Sciatic nerve (tissue), 2 donors: ENCODE results near the gene ANKZF1. TPM values are rescaled to one million over a fixed set of nuclear protein-coding genes. Genes with fewer than 3 reads are reported as not detected.

Experiments
- ATAC-seq: fragments of 200-7000 bp; cut with Tn5 transposase; one replicate; pipeline ENCODE4 v1.9.1; 2020; ENCODE audit warnings: mild to moderate bottlenecking, moderate library complexity
- DNase-seq: peaks from one replicate; pipeline ENCODE4 v3.0.0-alpha.2; 2020; ENCODE audit warnings: low spot score
- intact Hi-C: fragments of 100-400 bp; cut with DNase I; formaldehyde crosslinking; loops from one replicate; pipeline ENCODE4 v1.14.2; 2022
- total RNA-seq: library from RNA; stranded (reverse); fragmentation: NEBNext Ultra II Directional; extraction: Animal tissue kit (Norgen Biotek cat#: 25700); gene quantifications from one replicate; pipeline ENCODE4 v1.2.1, GENCODE V29; 2021
- donor health status: DM: no; HTN: no; CAD: no.
- donor health status: DM: no; HTN: no; CAD: no.

Gene ANKZF1
- total RNA-seq, 1 donor from 2014 or later = 46.9 TPM

- intact Hi-C loops = no loop called here
- ATAC-seq = no peak
Observed at GRCh38 chr2:219272995-219273394, 43.4 kb downstream of the ANKZF1 start.

GRCh38 chr2:219273937-219274336 lies 44.3 kb downstream of the ANKZF1 start:
- intact Hi-C loops = no loop called here
- no peak for ATAC-seq
- no peak for DNase-seq

More at GRCh38 chr2:219272995-219273394, 43.4 kb downstream of the ANKZF1 start:
- DNase-seq = no peak

- intact Hi-C loops = no loop called here
- no peak for DNase-seq
- no peak for ATAC-seq
Observed at GRCh38 chr2:219274361-219274921, 44.8 kb downstream of the ANKZF1 start.

- intact Hi-C loops = loop anchor here (2.0 kb wide), 1 partner anchor 19 kb away; no protein-coding TSS in a partner anchor
- DNase-seq (peak; percentile 89), ATAC-seq (peak; percentile 39)
Observed at GRCh38 chr2:219277703-219278654, 48.4 kb downstream of the ANKZF1 start.

- intact Hi-C loops = no loop called here
- no peak for ATAC-seq
- DNase-seq = no peak
Observed at GRCh38 chr2:219278655-219279150, 49.1 kb downstream of the ANKZF1 start.

DNA sequence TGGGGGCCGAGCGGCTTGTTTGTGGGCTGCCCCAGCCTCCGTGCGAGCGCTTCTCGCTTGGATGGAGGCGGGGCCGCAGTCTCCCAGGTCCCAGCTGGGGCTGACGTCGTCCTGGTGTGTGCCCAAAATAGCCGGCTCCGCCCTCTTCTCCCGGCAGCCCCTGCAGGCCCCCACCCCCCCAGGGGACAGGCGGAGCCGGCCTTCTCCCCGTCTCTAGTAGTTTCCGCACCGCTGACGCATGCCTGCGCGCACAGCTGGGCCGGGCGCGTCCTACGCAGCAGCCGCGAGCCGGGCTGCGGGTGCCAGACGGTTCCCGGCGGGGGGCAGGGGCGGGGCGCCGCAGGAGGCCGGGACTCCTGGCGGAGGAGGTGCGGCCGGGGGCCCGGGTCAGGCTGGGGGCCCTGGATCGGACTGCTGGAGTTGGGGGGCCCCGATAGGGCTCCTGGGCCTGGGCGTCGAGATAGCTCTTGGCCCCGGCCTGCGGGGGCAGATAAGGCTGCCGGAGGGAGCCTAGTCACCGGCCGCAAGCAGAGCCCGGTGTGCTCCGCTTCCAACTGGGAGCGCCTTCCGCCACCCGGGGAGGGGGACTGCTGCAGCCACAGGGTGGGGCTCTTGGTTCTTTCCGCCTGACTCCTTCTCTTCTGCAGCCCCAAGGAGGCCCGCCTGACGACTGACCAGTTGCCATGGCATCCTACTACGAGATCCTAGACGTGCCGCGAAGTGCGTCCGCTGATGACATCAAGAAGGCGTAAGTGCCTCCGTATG lies 49.7 kb downstream of the ANKZF1 start, which contains the start of gene DNAJB2:
Gene DNAJB2 (plus strand): TSS at position 216 of the 765 bp plus-strand sequence. CDS start 468 bp downstream, at position 684.
- DNase-seq (peak; percentile 99), ATAC-seq (peak; percentile 97)
- intact Hi-C loops = no loop called here

DNA sequence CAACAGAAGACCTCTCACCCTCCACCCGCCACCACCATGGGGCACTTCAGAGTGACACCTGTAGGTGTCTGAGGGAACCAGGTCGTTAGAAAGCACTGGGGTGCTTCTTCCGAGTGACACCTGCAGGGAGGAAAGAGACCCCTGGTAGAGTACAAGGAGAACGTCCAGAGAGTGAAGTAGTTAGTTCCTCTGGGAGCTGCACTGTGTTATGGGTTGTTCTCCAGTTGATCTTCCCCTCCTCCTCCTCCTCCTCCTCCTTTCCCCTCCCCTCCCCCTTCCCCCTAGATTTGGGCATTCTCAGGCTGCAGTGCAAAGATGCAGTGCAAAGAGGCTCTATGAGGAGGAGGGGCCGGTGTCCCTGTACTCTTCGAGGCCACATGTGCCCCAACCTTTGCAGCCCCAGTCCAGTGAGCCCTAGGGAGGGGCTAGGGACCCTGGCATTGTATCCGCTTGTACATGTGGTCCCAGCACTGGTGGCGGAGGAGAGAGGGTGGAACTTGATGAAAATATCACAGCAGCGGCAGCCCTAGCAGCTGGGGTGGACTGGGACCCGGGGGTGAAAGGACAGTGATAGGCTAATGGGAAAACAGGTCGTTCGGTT lies 50.4 kb downstream of the ANKZF1 start:
- DNase-seq (no peak), ATAC-seq (no peak)
- intact Hi-C loops = no loop called here

DNA sequence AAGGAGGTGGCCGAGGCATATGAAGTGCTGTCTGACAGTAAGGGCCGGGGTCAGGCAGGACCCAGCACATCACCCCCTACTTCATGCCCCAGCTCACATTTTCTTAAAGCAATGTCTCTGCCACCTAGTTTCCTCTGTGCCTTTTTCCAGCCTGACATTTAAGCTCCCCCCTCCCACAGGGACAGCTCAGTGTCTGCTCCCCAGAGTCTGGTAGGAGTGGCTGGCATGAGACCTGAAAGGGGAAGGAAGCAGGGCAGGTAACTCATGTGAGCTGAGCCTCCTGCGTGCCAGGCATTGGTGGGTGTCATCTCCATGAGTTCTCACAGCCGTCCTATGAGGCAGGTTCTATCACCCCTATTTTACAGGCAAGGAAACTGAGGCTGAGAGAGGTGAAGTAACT lies 51.0 kb downstream of the ANKZF1 start:
- no peak for ATAC-seq
- no peak for DNase-seq
- intact Hi-C loops = no loop called here

GRCh38 chr2:219281588-219281987 lies 52.0 kb downstream of the ANKZF1 start:
- ATAC-seq (no peak), DNase-seq (no peak)
- intact Hi-C loops = no loop called here

DNA sequence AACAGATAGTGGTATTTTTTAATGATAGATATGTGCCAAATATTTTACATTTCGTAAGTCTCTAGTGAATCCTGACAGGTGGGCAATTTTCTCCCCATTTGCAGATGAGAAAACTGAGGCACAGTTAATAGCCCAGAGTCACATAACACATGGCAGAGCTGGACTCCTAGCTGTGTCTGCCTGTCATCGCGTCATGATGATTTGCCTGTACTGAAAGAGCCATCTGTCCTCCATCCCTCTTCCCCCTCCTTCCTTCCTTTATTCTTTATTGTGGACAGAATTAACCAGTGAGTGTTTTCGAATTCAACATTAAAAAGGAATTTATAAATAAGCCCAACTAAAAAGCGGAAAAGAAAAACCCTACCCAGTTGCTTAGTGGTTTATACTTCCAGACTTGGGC lies 52.8 kb downstream of the ANKZF1 start:
- intact Hi-C loops = no loop called here
- no peak for DNase-seq
- no peak for ATAC-seq

- ATAC-seq (no peak), DNase-seq (no peak)
- intact Hi-C loops = no loop called here
Observed at GRCh38 chr2:219282943-219283581, 53.5 kb downstream of the ANKZF1 start.

GRCh38 chr2:219284501-219285372 lies 55.1 kb downstream of the ANKZF1 start:
- ATAC-seq (no peak), DNase-seq (no peak)
- intact Hi-C loops = no loop called here

- ATAC-seq (no peak), DNase-seq (no peak)
- intact Hi-C loops = no loop called here
Observed at GRCh38 chr2:219285373-219285735, 55.7 kb downstream of the ANKZF1 start.

DNA sequence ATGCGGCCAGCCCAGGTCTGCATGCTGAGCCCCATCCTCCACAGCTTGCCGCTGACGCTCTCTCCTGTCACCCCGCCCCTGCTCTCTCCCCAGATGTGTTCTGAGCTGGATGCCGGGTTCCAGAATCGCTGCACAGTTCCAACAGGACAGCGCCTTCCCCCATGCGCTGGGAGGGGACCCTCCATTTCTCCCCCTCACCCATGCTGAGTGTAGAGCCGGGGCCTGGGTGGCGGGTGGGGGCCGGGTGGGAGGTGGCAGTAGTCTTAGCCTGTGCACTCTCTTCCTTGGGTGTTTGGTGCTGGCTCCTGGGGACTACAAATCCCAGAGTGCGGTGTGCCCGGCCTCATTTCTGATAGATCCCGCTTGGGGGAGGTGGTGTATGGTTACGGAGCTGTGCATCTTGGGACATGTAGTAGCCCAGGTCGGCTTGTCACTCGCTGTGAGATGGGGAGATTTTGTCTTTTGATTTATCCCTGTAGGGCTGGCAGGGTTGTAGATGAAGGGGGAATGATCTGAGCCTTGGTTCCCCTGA lies 56.4 kb downstream of the ANKZF1 start:
- intact Hi-C loops = no loop called here

More for the DNA sequence above, 56.4 kb downstream of the ANKZF1 start:
- DNase-seq = no peak
- ATAC-seq = peak; percentile 71
